ENCODE data around the gene ERCC1.
"Not testable (repeated sequence)": the region's sequence is repeated elsewhere in the genome, so short reads cannot be mapped to it uniquely, and the experiment has no call there.

DNA sequence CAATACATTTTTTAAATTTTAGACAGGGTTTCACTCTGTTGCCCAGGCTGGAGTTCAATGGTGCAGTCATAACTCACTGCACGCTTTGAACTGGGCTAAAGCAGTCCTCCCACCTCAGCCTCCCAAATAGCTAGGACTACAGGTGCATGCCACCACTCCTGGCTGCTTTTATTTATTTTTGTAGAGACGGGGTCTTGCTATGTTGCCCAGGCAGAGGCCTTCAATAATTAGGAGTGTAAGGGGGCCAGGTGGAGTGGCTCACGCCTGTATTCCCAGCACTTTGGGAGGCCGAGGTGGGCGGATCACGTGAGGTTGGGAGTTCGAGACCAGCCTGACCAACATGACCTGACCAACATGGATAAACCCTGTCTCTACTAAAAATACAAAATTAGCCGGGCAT, 8.8 kb upstream of the ERCC1 start:
- TF ChIP-seq, protein P1, sequence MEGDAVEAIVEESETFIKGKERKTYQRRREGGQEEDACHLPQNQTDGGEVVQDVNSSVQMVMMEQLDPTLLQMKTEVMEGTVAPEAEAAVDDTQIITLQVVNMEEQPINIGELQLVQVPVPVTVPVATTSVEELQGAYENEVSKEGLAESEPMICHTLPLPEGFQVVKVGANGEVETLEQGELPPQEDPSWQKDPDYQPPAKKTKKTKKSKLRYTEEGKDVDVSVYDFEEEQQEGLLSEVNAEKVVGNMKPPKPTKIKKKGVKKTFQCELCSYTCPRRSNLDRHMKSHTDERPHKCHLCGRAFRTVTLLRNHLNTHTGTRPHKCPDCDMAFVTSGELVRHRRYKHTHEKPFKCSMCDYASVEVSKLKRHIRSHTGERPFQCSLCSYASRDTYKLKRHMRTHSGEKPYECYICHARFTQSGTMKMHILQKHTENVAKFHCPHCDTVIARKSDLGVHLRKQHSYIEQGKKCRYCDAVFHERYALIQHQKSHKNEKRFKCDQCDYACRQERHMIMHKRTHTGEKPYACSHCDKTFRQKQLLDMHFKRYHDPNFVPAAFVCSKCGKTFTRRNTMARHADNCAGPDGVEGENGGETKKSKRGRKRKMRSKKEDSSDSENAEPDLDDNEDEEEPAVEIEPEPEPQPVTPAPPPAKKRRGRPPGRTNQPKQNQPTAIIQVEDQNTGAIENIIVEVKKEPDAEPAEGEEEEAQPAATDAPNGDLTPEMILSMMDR (IDR thresholded peaks at IDR 0.05), result not testable (repeated sequence)
- not testable (repeated sequence) for TF ChIP-seq POLR2A (IDR thresholded peaks at IDR 0.05)

Data from lower leg skin (tissue), 3 donors.